T-helper 22 cell (primary cell): ENCODE data around the gene CHAC1.

Experiments
- DNase-seq: peaks from one replicate; pipeline ENCODE4 v3.0.0-alpha.2; 2020; ENCODE audit warnings: low read depth

The CHAC1 gene

GRCh38 chr15:40925495-40925862, 27.8 kb upstream of the CHAC1 start:
- no peak for DNase-seq

DNA sequence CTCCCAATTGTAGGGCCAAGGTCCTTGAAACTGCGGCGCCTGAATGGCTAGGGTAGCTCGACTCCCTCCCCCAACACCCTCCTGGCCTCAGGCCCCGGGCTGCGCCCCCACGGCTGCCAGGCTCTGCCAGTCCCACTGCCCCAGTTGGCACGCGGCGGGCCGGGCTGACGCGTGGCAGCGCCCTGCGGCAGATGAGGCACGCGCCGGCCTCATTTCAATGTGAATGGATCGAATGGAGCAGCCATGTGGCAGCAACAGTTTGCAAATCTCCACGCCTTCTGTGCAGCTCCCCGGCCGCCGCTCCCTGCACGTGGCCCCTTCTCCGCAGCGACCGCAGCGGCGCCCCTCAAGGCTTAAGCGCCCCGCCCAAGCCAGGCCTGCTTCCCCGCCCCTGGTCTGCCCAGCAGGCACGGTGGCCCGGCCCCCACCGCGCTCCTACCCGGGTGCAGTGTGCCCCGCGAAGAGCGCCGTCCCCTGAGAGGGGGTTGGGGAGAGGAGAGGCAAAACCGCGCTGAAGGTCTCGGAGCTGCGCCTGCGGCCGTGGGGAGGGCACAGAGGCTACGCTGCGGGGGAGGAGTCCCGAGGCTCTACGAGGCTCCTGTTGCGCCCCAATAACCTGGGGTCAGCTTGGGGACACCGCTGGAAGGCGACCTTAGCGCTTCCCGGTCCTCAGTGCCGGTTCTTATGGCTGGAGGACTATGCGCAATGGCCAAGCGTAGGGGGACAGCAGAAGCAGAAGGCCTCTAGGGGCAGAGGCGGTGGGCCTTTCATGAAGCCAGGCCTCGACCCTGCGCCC, 27.2 kb upstream of the CHAC1 start:
- DNase-seq, result no peak

DNA sequence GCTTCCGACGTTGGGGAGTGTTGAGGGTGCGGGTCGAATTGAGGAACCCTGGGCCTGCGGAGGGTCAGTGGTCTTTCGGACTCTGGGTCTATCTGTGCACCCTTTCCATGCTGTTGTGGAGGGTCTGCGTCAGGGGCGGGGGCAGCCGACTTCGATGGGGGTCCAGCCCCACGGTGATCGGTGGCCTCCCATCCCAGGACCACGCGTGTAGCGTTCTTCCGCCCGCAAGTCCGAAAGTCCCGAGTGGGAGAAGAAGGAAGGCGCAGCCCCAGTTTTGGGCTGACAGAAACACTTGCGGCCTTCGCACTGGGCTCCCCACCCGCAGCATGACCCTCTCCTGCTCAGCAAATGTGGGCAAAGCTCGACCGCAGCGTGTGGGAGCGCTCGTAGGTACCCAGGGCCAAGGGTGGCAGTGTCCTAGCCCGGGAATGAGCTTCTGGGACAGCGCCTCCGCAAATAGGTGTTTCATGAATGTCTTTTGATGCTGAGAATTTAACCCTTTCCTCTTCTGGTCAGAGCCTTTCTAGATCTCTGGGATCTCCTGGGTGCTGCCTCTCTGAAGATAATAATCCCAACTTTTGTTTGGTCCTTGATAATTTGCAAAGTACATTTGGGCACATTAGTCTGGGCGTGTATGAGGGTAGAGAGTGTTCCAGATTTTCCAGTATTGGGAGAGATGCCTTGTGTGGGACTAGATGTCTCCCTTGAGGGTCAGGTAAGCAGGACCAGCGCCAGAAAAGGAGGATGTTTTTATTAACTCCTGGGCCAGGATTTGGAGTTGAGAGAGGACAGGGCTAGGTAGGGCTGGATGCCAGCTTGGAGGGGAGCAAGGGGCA, 26.4 kb upstream of the CHAC1 start:
- no peak for DNase-seq

DNA sequence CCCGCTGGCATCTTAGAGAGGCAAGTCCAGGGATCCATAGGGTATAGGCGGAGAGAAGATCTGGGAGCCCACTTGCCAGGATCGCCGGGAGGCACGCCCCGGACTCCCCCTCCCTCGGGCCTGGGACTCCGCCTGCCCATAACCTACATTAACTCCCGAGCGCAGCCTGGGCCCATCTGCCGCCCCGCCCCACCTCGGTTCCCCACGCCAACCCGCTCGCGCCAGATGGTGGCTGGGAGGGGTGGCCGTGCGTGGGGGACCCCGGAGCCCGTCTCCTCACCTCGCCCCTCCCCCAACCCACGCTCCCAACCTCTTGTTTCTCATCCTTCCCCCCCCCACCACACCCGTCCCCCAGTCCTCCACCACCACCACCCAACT, 25.8 kb upstream of the CHAC1 start:
- no peak for DNase-seq

- DNase-seq, result no peak
These were observed 25.1 kb upstream of the CHAC1 start for GRCh38 chr15:40927873-40928806.

DNA sequence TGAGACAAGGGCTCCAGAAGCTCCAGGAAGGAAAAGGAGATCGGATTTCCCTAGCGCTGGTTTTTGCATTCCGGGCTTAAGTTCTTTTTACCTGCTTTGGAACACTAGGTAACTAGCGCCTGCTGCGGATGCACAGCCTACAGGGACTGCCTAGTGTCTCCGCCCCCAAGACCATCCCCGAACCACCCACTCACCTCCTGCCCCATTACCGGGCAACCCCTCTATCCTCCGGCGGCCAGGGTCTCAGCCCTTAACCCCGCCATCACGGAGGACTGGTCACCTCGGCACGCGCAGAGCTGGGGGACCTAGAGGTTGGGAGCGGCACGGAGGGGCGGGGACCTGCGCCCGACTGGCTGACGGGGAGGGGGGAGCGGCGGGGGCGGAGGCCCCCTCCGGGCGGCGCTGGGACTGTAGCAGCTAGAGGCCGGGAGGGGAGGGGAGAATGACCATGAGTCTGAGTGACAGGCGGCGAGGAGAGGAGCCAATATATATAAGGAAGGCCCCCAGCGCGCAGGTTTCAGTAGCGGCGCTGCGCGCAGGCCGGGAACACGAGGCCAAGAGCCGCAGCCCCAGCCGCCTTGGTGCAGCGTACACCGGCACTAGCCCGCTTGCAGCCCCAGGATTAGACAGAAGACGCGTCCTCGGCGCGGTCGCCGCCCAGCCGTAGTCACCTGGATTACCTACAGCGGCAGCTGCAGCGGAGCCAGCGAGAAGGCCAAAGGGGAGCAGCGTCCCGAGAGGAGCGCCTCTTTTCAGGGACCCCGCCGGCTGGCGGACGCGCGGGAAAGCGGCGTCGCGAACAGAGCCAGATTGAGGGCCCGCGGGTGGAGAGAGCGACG, 24.2 kb upstream of the CHAC1 start, which contains the start of gene DLL4:
DLL4 (plus strand) TSS at position 520 of the 839 bp plus-strand sequence. CDS start 329 bp downstream, outside the sequence.
- no peak for DNase-seq

DNA sequence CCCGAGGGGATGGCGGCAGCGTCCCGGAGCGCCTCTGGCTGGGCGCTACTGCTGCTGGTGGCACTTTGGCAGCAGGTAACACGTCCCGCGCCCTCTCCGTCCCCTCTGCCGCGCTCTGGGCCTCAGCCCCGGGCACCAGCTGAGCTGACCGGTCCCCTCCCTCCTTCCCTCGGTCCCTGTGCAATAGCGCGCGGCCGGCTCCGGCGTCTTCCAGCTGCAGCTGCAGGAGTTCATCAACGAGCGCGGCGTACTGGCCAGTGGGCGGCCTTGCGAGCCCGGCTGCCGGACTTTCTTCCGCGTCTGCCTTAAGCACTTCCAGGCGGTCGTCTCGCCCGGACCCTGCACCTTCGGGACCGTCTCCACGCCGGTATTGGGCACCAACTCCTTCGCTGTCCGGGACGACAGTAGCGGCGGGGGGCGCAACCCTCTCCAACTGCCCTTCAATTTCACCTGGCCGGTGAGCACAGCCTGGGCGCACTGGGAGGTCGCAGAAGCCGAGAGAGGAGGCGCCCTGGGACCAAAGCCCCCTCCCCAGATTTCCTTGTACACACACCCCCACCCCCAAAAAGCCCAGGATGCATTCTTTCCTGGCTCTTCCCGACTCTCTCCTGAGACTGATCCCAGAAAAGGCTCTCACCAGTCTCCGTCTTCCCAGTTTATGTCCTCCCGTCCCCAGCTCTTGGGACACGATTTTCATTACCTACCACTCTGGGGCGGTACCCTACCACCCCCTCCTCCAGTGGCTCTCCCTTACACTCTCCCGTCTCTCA, 23.4 kb upstream of the CHAC1 start:
- DNase-seq, result no peak

DNA sequence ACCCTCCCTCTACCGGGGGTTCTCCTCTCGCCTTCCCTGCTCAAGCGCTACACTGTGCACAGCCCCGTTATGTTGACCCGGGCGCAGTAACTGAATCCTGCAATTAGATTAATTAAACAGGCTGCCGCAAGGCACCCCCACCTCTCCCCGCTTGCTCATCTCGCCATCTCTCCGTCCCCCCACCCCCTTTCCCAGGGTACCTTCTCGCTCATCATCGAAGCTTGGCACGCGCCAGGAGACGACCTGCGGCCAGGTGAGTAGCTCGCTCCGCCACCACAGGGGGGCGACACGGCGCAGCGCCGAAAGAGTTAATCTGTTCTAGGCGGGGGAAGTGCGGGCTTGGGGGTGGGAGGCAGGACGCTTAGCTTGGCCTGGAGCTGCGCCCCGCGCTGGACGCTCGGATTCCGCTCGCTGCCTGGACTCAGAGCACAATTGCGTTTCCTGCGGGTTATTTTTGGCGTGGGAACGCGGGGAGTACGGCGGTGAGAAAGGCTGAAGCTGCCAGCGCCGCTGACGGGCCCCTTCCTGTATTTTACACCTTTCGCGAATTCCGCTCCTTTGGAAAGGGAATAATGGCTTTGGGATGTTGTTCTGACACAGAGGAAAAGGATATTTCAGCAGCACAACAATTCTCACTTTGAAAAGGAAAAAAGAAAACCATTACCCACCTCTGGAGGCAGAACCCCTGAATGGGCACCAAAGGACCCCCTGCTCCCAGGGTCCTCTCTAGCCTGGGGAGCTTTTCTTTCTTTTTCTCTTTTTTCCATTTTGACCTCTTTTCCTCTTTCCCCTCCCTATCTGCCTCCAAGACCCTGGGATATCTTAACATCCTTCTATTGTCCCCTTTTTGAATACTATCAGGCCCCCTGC, 22.6 kb upstream of the CHAC1 start:
- no peak for DNase-seq

GRCh38 chr15:40931300-40932142, 21.8 kb upstream of the CHAC1 start:
- DNase-seq, result no peak

- DNase-seq, result no peak
These were observed 21.1 kb upstream of the CHAC1 start for GRCh38 chr15:40932156-40932555.

DNA sequence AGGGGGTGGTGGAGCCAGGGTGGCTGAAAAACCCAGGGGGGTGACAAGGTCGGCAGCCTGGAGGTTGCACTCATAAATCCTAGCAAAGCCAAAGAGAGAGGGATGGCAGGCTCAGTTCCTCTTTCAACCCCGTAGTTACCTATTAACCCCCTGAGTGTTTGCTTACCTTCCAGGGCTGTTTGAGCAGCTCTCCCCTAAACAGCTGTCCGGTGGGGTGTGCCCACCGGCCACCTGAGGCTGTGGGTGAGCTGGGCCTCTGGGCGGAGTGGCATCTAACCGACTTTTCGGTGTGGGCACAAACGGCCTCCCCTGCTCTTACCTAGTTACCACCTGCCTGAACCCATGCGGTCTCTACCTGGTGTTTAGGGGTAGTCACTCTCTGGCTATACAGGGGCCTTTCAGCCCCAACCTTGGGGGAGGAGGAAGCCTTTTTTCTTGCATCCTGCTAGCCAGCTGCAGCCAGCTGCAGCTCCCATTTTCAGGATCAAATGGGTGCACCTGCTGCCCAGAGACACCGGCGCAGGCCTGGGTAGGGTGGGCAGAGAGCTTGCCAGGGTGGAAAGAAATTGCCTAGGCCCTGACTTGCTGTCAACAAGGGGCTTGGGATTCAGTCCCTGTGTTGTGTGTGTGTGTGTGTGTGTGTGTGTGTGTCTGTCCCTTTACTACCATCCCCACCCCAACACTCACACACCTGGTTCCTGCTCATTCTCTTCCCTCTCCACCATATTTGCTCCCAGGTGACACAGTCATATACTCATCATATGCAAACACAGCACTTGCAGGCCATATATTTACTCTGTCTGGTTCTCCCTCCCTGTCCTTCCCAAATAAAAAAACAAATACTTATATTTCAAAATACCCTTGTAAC, 20.4 kb upstream of the CHAC1 start:
- no peak for DNase-seq

GRCh38 chr15:40933517-40933902, 19.8 kb upstream of the CHAC1 start:
- no peak for DNase-seq

- DNase-seq, result no peak
These were observed 18.8 kb upstream of the CHAC1 start for GRCh38 chr15:40934457-40934856.

- no peak for DNase-seq
These were observed 17.0 kb upstream of the CHAC1 start for GRCh38 chr15:40936234-40936708.

DNA sequence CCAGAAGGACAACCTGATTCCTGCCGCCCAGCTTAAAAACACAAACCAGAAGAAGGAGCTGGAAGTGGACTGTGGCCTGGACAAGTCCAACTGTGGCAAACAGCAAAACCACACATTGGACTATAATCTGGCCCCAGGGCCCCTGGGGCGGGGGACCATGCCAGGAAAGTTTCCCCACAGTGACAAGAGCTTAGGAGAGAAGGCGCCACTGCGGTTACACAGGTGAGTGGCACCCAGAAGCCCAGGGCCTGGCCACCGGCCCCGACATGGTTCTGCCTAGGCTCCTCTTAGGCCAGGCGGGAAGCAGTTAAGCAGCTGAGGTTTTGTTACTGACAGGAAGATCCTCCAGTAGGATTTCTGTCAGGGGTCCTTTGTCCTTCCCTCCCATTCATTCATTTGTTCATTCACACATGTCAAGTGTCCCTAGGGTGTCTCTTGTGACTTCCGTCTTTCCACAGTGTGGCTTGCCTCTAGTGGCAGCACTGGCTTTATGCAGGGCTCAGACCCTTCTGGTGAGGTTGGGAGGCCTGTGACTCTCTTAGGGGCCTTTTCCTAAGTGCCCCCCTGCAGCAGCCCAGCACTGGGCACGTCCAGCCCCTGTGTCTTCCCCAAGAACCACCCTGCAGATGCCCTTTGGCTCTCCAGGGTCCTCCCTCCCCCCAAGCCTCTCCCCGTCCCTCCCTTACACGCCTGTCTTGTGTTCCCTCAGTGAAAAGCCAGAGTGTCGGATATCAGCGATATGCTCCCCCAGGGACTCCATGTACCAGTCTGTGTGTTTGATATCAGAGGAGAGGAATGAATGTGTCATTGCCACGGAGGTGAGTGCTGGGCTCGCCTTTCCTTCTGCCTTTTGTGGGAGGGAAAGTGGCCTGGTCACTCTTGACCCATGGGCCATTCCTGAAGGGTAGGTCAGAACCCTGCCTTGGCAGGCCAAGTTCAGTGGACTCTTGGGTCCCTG, 16.3 kb upstream of the CHAC1 start:
- DNase-seq, result no peak
